Panc1 (cell line): Measurements from ENCODE around the gene TOM1. TPM values are rescaled to one million over a fixed set of nuclear protein-coding genes. Genes with fewer than 3 reads are reported as not detected.
A peak's percentile ranks its signal among the peaks of the same experiment; 100 is the strongest.

Experiments used
- ATAC-seq: fragments of 200-7000 bp; cut with Tn5 transposase; 2 replicates; pipeline ENCODE4 v1.9.1; 2020; ENCODE audit warnings: mild to moderate bottlenecking, moderate library complexity
- BruUV-seq: library from RNA; stranded (reverse); fragments of 400-500 nt; replicated peaks from 2 replicates; lab custom pipeline; 2021; lab: Mats Ljungman, UMichigan
- CTCF ChIA-PET: fragments of 300-600 bp; sonication (Branson Sonifier 250); formaldehyde crosslinking; loops from one replicate; lab custom pipeline; 2022; ENCODE audit warnings: antibody characterized with exemption; lab: Charles Lee
- POLR2A ChIA-PET: fragments of 300-600 bp; sonication (Branson Sonifier 250); formaldehyde crosslinking; loops from one replicate; lab custom pipeline; 2022; ENCODE audit warnings: antibody characterized with exemption; lab: Charles Lee
- DNase-seq: peaks from one replicate; pipeline ENCODE4 v3.0.0-alpha.2; 2010; ENCODE audit warnings: low read depth, low spot score
- H3K27ac ChIP-seq: 2 replicates; pipeline ENCODE4 v1.5.1; 2011; ENCODE audit warnings: mild to moderate bottlenecking, low read length, inconsistent platforms
- H3K27me3 ChIP-seq: fragments of 200-500 bp; sonication (Bioruptor generic); 2 replicates; pipeline ENCODE4 v1.6.0; 2014; ENCODE audit warnings: low read length, inconsistent platforms; ENCODE audit not compliant: control insufficient read depth, insufficient read depth
- H3K36me3 ChIP-seq: fragments of 200-500 bp; sonication (Bioruptor generic); 2 replicates; pipeline ENCODE4 v1.5.1; 2014; ENCODE audit warnings: inconsistent platforms, mild to moderate bottlenecking, low read length, moderate library complexity; ENCODE audit not compliant: control insufficient read depth, insufficient read depth
- H3K4me1 ChIP-seq: 2 replicates; pipeline ENCODE4 v1.5.1; 2011; ENCODE audit warnings: inconsistent platforms, mild to moderate bottlenecking, low read length, moderate library complexity; ENCODE audit not compliant: control insufficient read depth, insufficient read depth
- H3K4me3 ChIP-seq, 2 experiments: 2 replicates each; pipeline ENCODE4 v1.5.1; 2011 to 2012; ENCODE audit warnings: low read depth in 2 of 2, low read length in 2 of 2, mild to moderate bottlenecking in 2 of 2, inconsistent platforms in 1 of 2, moderate library complexity in 1 of 2
- H3K9me3 ChIP-seq: fragments of 200-500 bp; sonication (Bioruptor generic); 2 replicates; pipeline ENCODE4 v1.5.1; 2014; ENCODE audit warnings: low read depth, mild to moderate bottlenecking, inconsistent platforms, low read length, moderate library complexity; ENCODE audit not compliant: control insufficient read depth, insufficient read depth
- POLR2AphosphoS5 ChIP-seq: IDR thresholded peaks from 2 replicates; pipeline ENCODE4 v1.6.1; 2012; ENCODE audit warnings: mild to moderate bottlenecking, low read depth, low read length, moderate library complexity
- SIN3A ChIP-seq: IDR thresholded peaks from 2 replicates; pipeline ENCODE4 v1.6.1; 2012; ENCODE audit warnings: low read depth, mild to moderate bottlenecking, low read length, moderate library complexity, borderline replicate concordance; ENCODE audit not compliant: insufficient read depth
- TCF7L2 ChIP-seq: IDR thresholded peaks from 2 replicates; pipeline ENCODE4 v1.6.1; 2011; ENCODE audit warnings: mild to moderate bottlenecking, low read depth, low read length, inconsistent platforms
- in situ Hi-C: cut with HindIII; loops from 2 replicates; pipeline ENCODE4 v1.10.0; 2016; ENCODE audit warnings: low sequenced_read_pairs, low pct_unique_long_range_greater_than_20kb
- intact Hi-C: fragments of 100-400 bp; cut with micrococcal nuclease; formaldehyde crosslinking; loops from one replicate; pipeline ENCODE4 v1.10.0; 2022; ENCODE audit not compliant: unreplicated experiment
- total RNA-seq: library from RNA; stranded (reverse); gene quantifications from one replicate; pipeline ENCODE4 v1.2.1, GENCODE V29; 2021; ENCODE audit not compliant: unreplicated experiment
- TF ChIP-seq, protein P1 (sequence below), 2 experiments: IDR thresholded peaks; 2 replicates each; pipeline ENCODE4 v1.6.1; 2011 to 2012; ENCODE audit warnings: low read depth in 2 of 2, control low read depth in 1 of 2, low read length in 1 of 2, mild to moderate bottlenecking in 1 of 2, moderate library complexity in 1 of 2; ENCODE audit not compliant: insufficient read depth in 1 of 2
- TF ChIP-seq, protein P2 (sequence below): fragments of 450-650 bp; IDR thresholded peaks from 2 replicates; pipeline ENCODE4 v1.5.1; 2017; ENCODE audit warnings: mild to moderate bottlenecking

Gene TOM1
- total RNA-seq, 1 experiment from 2014 or later = 32.7 TPM

DNA sequence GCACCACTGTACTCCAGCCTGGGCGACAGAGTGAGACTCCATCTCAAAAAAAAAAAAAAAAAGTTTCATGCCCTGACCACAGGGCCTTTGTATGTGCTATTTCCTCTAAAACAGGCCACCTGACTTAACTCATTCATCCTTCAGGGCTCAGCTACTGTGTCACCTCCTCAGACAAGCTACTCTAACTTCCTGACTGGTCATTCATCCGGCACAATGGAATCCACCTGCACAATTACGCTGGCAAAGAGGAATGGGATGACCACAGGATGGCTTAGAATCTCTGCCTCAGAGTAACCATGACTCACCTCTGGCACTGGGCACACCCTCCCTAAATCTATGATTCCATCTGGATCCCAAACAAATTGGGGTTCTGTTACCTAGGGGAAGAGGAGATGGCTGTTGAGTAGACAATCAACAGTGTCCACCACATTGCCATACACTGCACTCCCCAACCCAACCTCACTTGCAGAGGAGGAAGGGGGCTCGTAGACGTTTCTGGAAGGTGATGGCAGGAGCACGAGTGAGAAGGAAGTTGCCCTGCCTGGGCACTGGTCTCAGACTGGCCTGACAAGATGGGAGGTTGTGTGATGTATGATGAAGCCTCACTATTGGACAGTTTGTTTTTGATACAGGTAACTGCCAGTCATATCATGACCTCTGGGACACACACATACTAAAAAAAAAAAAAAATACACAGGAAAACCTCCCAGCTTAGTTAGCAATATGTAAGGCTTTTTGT, 58.4 kb downstream of the TOM1 start:
- H3K27me3 ChIP-seq = no peaks in the 10 kb centered on the region
- DNase-seq = no peak
- H3K4me1 ChIP-seq = no peaks in the 10 kb centered on the region; the same call in 1 of the 2 replicates
- CTCF ChIA-PET = no interaction called here
- TF ChIP-seq, protein P1, sequence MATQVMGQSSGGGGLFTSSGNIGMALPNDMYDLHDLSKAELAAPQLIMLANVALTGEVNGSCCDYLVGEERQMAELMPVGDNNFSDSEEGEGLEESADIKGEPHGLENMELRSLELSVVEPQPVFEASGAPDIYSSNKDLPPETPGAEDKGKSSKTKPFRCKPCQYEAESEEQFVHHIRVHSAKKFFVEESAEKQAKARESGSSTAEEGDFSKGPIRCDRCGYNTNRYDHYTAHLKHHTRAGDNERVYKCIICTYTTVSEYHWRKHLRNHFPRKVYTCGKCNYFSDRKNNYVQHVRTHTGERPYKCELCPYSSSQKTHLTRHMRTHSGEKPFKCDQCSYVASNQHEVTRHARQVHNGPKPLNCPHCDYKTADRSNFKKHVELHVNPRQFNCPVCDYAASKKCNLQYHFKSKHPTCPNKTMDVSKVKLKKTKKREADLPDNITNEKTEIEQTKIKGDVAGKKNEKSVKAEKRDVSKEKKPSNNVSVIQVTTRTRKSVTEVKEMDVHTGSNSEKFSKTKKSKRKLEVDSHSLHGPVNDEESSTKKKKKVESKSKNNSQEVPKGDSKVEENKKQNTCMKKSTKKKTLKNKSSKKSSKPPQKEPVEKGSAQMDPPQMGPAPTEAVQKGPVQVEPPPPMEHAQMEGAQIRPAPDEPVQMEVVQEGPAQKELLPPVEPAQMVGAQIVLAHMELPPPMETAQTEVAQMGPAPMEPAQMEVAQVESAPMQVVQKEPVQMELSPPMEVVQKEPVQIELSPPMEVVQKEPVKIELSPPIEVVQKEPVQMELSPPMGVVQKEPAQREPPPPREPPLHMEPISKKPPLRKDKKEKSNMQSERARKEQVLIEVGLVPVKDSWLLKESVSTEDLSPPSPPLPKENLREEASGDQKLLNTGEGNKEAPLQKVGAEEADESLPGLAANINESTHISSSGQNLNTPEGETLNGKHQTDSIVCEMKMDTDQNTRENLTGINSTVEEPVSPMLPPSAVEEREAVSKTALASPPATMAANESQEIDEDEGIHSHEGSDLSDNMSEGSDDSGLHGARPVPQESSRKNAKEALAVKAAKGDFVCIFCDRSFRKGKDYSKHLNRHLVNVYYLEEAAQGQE (IDR thresholded peaks at IDR 0.05; ENCODE audit: insufficient read depth in 1 of 2, low read depth in 2 of 2, low read length in 1 of 2) = no peak
- TF ChIP-seq, protein P2, sequence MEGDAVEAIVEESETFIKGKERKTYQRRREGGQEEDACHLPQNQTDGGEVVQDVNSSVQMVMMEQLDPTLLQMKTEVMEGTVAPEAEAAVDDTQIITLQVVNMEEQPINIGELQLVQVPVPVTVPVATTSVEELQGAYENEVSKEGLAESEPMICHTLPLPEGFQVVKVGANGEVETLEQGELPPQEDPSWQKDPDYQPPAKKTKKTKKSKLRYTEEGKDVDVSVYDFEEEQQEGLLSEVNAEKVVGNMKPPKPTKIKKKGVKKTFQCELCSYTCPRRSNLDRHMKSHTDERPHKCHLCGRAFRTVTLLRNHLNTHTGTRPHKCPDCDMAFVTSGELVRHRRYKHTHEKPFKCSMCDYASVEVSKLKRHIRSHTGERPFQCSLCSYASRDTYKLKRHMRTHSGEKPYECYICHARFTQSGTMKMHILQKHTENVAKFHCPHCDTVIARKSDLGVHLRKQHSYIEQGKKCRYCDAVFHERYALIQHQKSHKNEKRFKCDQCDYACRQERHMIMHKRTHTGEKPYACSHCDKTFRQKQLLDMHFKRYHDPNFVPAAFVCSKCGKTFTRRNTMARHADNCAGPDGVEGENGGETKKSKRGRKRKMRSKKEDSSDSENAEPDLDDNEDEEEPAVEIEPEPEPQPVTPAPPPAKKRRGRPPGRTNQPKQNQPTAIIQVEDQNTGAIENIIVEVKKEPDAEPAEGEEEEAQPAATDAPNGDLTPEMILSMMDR = no peak
- TF ChIP-seq SIN3A (no peak), TCF7L2 (no peak)
- no TSS peak for BruUV-seq
- intact Hi-C loops (loop anchor here (10.0 kb wide), 1 partner anchor 227 kb away; no protein-coding TSS in a partner anchor), in situ Hi-C loops (no loop called here)
- no peak overlapping the region for H3K4me3 ChIP-seq
- ATAC-seq = 0 out of 2 replicates have a peak, but pooled peaks have one; percentile 28
- no peaks in the 10 kb centered on the region for H3K36me3 ChIP-seq
- H3K27ac ChIP-seq = no peak overlapping the region
- POLR2A ChIA-PET = interaction anchor here (0.7 kb wide), 1 partner anchor 9 kb away, joined by 3 read pairs; no protein-coding TSS in a partner anchor
- H3K9me3 ChIP-seq = no peaks in the 10 kb centered on the region

DNA sequence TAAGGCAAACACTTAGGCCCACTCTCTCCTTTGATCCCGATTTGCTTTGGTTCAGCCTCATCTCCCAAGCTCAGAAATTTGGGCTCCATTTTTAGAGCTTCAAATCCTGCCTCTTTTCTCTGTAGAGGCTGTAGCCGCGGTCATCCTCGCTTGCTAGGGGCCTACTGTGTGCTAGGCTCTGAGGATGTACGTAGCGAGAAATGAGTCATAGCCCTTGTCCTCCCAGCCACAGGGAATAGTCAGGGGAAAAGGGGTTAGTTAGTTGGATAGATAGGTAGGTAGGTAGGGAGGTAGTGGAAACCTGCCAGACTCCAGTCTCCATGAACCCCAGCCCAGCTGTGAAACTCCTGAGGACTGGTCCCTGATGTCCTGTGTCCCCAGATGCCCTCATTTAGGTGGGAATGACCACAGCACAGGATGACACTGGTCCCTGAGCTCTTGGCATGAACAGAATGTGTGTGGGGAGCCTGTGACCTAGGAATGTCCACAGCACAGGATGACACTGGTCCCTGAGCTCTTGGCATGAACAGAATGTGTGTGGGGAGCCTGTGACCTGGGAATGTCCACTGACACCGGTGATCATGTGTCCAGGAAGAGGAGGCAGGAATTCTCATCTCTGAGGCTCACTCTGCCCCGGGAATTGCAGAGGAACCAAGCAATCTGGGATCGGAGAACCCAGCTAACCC, 59.8 kb downstream of the TOM1 start:
- intact Hi-C loops = loop anchor here (10.0 kb wide), 1 partner anchor 225 kb away; no protein-coding TSS in a partner anchor
- H3K36me3 ChIP-seq = no peaks in the 10 kb centered on the region
- H3K4me3 ChIP-seq = no peak overlapping the region
- no peak for DNase-seq
- ChIA-PET POLR2A (interaction anchor here (0.7 kb wide), 1 partner anchor 10 kb away, joined by 3 read pairs; no protein-coding TSS in a partner anchor), CTCF (no interaction called here)
- H3K4me1 ChIP-seq = no peaks in the 10 kb centered on the region
- TF ChIP-seq SIN3A (no peak), POLR2AphosphoS5 (no peak), TCF7L2 (no peak)
- TF ChIP-seq, protein P2 = no peak
- TF ChIP-seq, protein P1 (IDR thresholded peaks at IDR 0.05; ENCODE audit: insufficient read depth in 1 of 2, low read depth in 2 of 2, low read length in 1 of 2) = no peak
- BruUV-seq = no TSS peak
- no peaks in the 10 kb centered on the region for H3K27me3 ChIP-seq
- no peak overlapping the region for H3K27ac ChIP-seq
- no peak for ATAC-seq
- in situ Hi-C loops = no loop called here
- no peaks in the 10 kb centered on the region for H3K9me3 ChIP-seq
